Loucy (cell line): Measurements from ENCODE around the gene SLC22A3.

Experiments used
- H2AFZ ChIP-seq: fragments of 200-600 bp; sonication (generic); 2 replicates; pipeline ENCODE4 v1.6.0; 2016; ENCODE audit warnings: antibody characterized with exemption, mild to moderate bottlenecking, low read length, moderate library complexity
- H3F3A ChIP-seq: fragments of 200-600 bp; 2 replicates; pipeline ENCODE4 v1.6.0; 2016; ENCODE audit warnings: antibody characterized with exemption, low read depth, mild to moderate bottlenecking
- H3K27me3 ChIP-seq: fragments of 200-600 bp; sonication (generic); 2 replicates; pipeline ENCODE4 v1.6.1; 2014; ENCODE audit warnings: low read length, mild to moderate bottlenecking; ENCODE audit not compliant: insufficient read depth, poor library complexity, severe bottlenecking
- H3K36me3 ChIP-seq: fragments of 200-600 bp; sonication (generic); 2 replicates; pipeline ENCODE4 v1.6.1; 2016; ENCODE audit warnings: low read length; ENCODE audit not compliant: insufficient read depth
- H3K4me1 ChIP-seq: fragments of 200-600 bp; sonication (generic); 2 replicates; pipeline ENCODE4 v1.5.1; 2014; ENCODE audit warnings: low read length, mild to moderate bottlenecking; ENCODE audit not compliant: insufficient read depth, poor library complexity, severe bottlenecking
- H3K4me2 ChIP-seq: fragments of 200-600 bp; sonication (generic); 2 replicates; pipeline ENCODE4 v1.6.0; 2014; ENCODE audit warnings: antibody characterized with exemption, low read length, low read depth, mild to moderate bottlenecking; ENCODE audit not compliant: poor library complexity, severe bottlenecking
- H3K4me3 ChIP-seq: fragments of 200-600 bp; sonication (generic); 2 replicates; pipeline ENCODE4 v1.5.1; 2014; ENCODE audit warnings: low read length, mild to moderate bottlenecking, mixed read lengths; ENCODE audit not compliant: poor library complexity, severe bottlenecking
- H3K79me2 ChIP-seq: fragments of 200-600 bp; sonication (generic); 2 replicates; pipeline ENCODE4 v1.6.1; 2014; ENCODE audit warnings: low read length; ENCODE audit not compliant: insufficient read depth
- H3K9ac ChIP-seq: fragments of 200-600 bp; sonication (generic); 2 replicates; pipeline ENCODE4 v1.6.0; 2014; ENCODE audit warnings: mild to moderate bottlenecking, low read depth, low read length, moderate library complexity; ENCODE audit not compliant: poor library complexity, severe bottlenecking
- H3K9me2 ChIP-seq: fragments of 200-600 bp; sonication (generic); replicated peaks from 2 replicates; pipeline ENCODE4 v1.6.1; 2016; ENCODE audit warnings: low read depth, low read length, mixed read lengths
- H3K9me3 ChIP-seq: fragments of 200-600 bp; sonication (generic); 2 replicates; pipeline ENCODE4 v1.6.1; 2014; ENCODE audit warnings: mild to moderate bottlenecking, antibody characterized with exemption, low read length, low read depth; ENCODE audit not compliant: insufficient read depth
- H4K20me1 ChIP-seq: fragments of 200-600 bp; sonication (generic); 2 replicates; pipeline ENCODE4 v1.6.0; 2014; ENCODE audit warnings: antibody characterized with exemption, low read length, mild to moderate bottlenecking; ENCODE audit not compliant: insufficient read depth, poor library complexity, severe bottlenecking
- CTCF ChIP-seq: fragments of 200-600 bp; sonication (generic); conservative IDR thresholded peaks from 2 replicates; pipeline ENCODE4 v1.5.1; 2014; ENCODE audit warnings: mild to moderate bottlenecking, antibody characterized with exemption, low read length
- EZH2phosphoT487 ChIP-seq: fragments of 200-600 bp; IDR thresholded peaks from 2 replicates; pipeline ENCODE4 v1.6.1; 2018; ENCODE audit warnings: antibody characterized with exemption, mild to moderate bottlenecking, moderate library complexity, borderline replicate concordance

The SLC22A3 gene

GRCh38 chr6:160349020-160349441, 853 bp downstream of the SLC22A3 start:
- Histone ChIP-seq H2AFZ (no peak overlapping the region), H3K4me3 (no peak overlapping the region), H3K9me3 (peaks cover 2% of the 10 kb centered on the region; the same call in 1 of the 2 replicates), H4K20me1 (no peaks in the 10 kb centered on the region), H3F3A (no peaks in the 10 kb centered on the region), H3K79me2 (no peaks in the 10 kb centered on the region), H3K27me3 (no peaks in the 10 kb centered on the region), H3K9me2 (no peaks in the 10 kb centered on the region), H3K4me1 (no peaks in the 10 kb centered on the region), H3K9ac (no peak overlapping the region), H3K4me2 (no peak overlapping the region), H3K36me3 (no peaks in the 10 kb centered on the region)
- TF ChIP-seq EZH2phosphoT487 = no peak
- no peak for TF ChIP-seq CTCF

- Histone ChIP-seq H3K4me2 (no peak overlapping the region), H3K9me2 (no peaks in the 10 kb centered on the region), H2AFZ (no peak overlapping the region), H3K4me1 (no peaks in the 10 kb centered on the region), H3K9me3 (peaks cover 2% of the 10 kb centered on the region; the same call in 1 of the 2 replicates), H3K79me2 (no peaks in the 10 kb centered on the region), H3K36me3 (no peaks in the 10 kb centered on the region), H3K4me3 (no peak overlapping the region), H3K9ac (no peak overlapping the region), H3F3A (no peaks in the 10 kb centered on the region), H4K20me1 (no peaks in the 10 kb centered on the region), H3K27me3 (no peaks in the 10 kb centered on the region)
- no peak for TF ChIP-seq CTCF
- no peak for TF ChIP-seq EZH2phosphoT487
Observed at GRCh38 chr6:160349814-160350350, 1.7 kb downstream of the SLC22A3 start.

GRCh38 chr6:160353950-160354496, 5.8 kb downstream of the SLC22A3 start:
- H3K4me3 ChIP-seq = no peak overlapping the region
- no peaks in the 10 kb centered on the region for H3K79me2 ChIP-seq
- H3K9me3 ChIP-seq = no peaks in the 10 kb centered on the region; the same call in 1 of the 2 replicates
- no peaks in the 10 kb centered on the region for H3K36me3 ChIP-seq
- H4K20me1 ChIP-seq = no peaks in the 10 kb centered on the region
- TF ChIP-seq EZH2phosphoT487 = no peak
- TF ChIP-seq CTCF = no peak
- no peaks in the 10 kb centered on the region for H3F3A ChIP-seq
- H3K4me2 ChIP-seq = no peak overlapping the region
- no peaks in the 10 kb centered on the region for H3K9me2 ChIP-seq
- no peaks in the 10 kb centered on the region for H3K27me3 ChIP-seq
- H2AFZ ChIP-seq = no peak overlapping the region
- no peaks in the 10 kb centered on the region for H3K4me1 ChIP-seq
- no peak overlapping the region for H3K9ac ChIP-seq
